HG03460 (cell line): ENCODE data around the gene RAB27B.

ENCODE experiments used
- ATAC-seq: cut with Tn5 transposase; IDR thresholded peaks from one replicate; pipeline ENCODE4 v1.9.1; 2021; ENCODE audit not compliant: unreplicated experiment

Gene RAB27B

GRCh38 chr18:54906331-54907185, 78.3 kb downstream of the RAB27B start:
- no peak for ATAC-seq

- ATAC-seq: no peak
Observed at GRCh38 chr18:54909538-54909937, 81.3 kb downstream of the RAB27B start.

- ATAC-seq: no peak
Observed at GRCh38 chr18:54910161-54910919, 82.1 kb downstream of the RAB27B start.

- ATAC-seq: no peak
Observed at GRCh38 chr18:54911551-54911950, 83.3 kb downstream of the RAB27B start.

- ATAC-seq: no peak
Observed at GRCh38 chr18:54914816-54915215, 86.5 kb downstream of the RAB27B start.

- ATAC-seq: no peak
Observed at GRCh38 chr18:54916507-54916906, 88.2 kb downstream of the RAB27B start.

- ATAC-seq: no peak
Observed at GRCh38 chr18:54918060-54918459, 89.8 kb downstream of the RAB27B start.

- ATAC-seq: no peak
Observed at GRCh38 chr18:54919412-54919811, 91.1 kb downstream of the RAB27B start.

- no peak for ATAC-seq
Observed at GRCh38 chr18:54923339-54923956, 95.2 kb downstream of the RAB27B start.

- no peak for ATAC-seq
Observed at GRCh38 chr18:54924948-54925347, 96.7 kb downstream of the RAB27B start.

GRCh38 chr18:54926593-54927325, 98.5 kb downstream of the RAB27B start:
- no peak for ATAC-seq

GRCh38 chr18:54928236-54928635, 100.0 kb downstream of the RAB27B start:
- ATAC-seq: no peak

- no peak for ATAC-seq
Observed at GRCh38 chr18:54931152-54931551, 102.9 kb downstream of the RAB27B start.

GRCh38 chr18:54932472-54932871, 104.2 kb downstream of the RAB27B start:
- ATAC-seq: no peak

- no peak for ATAC-seq
Observed at GRCh38 chr18:54938506-54938905, 110.2 kb downstream of the RAB27B start.

GRCh38 chr18:54939361-54939917, 111.2 kb downstream of the RAB27B start:
- ATAC-seq: no peak

GRCh38 chr18:54942144-54942543, 113.9 kb downstream of the RAB27B start:
- no peak for ATAC-seq

GRCh38 chr18:54942569-54942968, 114.3 kb downstream of the RAB27B start:
- ATAC-seq: no peak
